Activated T-helper 17 cell treated with anti-CD3 and anti-CD28 coated beads, Interleukin-2, amount 50 U/mL, for 72 hours (primary cell): ENCODE results near the gene NDRG4. TPM values are rescaled to one million over a fixed set of nuclear protein-coding genes. Genes with fewer than 3 reads are reported as not detected.
A peak's percentile ranks its signal among the peaks of the same experiment; 100 is the strongest.

Experiments
- ATAC-seq: fragments of 150-1000 bp; cut with Tn5 transposase; replicated peaks from 2 replicates; pipeline ENCODE4 v1.10.0; 2021; ENCODE audit warnings: mild to moderate bottlenecking, moderate library complexity
- H3K27ac Mint-ChIP-seq: one replicate; pipeline ENCODE4 v1.8.0; 2022; ENCODE audit warnings: mixed read lengths
- H3K27me3 Mint-ChIP-seq: one replicate; pipeline ENCODE4 v1.8.0; 2022; ENCODE audit warnings: mixed read lengths
- H3K36me3 Mint-ChIP-seq: one replicate; pipeline ENCODE4 v1.8.0; 2022; ENCODE audit warnings: low read depth, mild to moderate bottlenecking, mixed read lengths
- H3K4me1 Mint-ChIP-seq: one replicate; pipeline ENCODE4 v1.8.0; 2022; ENCODE audit warnings: mixed read lengths
- H3K4me3 Mint-ChIP-seq: one replicate; pipeline ENCODE4 v1.8.0; 2022; ENCODE audit warnings: mild to moderate bottlenecking, mixed read lengths
- H3K9me3 Mint-ChIP-seq: one replicate; pipeline ENCODE4 v1.8.0; 2022; ENCODE audit warnings: mixed read lengths
- total RNA-seq, 2 donors: library from RNA; stranded (reverse); gene quantifications; one replicate each; pipeline ENCODE4 v1.2.3, GENCODE V29; 2022

NDRG4 gene
- 1 to 10 TPM in 1 of 2 donors, under 1 TPM in 1; 0.95 to 7.2 TPM for total RNA-seq

GRCh38 chr16:58499615-58500351 is at the start of gene NDRG4:
NDRG4 (plus strand) TSS chr16:58500143; CDS start chr16:58500249, 106 bp downstream.
- Mint-ChIP-seq H3K9me3 (no peaks in the 10 kb centered on the region), H3K27ac (no peak within 1 kb of the TSS), H3K4me1 (peaks cover 6% of the 10 kb centered on the region), H3K36me3 (no peaks in the 10 kb centered on the region), H3K27me3 (peaks cover 3% of the 10 kb centered on the region), H3K4me3 (peak within 1 kb of the TSS; percentile 81)
- ATAC-seq, result peak; percentile 45

GRCh38 chr16:58450590-58450989 is 49.4 kb upstream of the NDRG4 start:
- no peak for ATAC-seq
- H3K4me3 Mint-ChIP-seq, result no peak overlapping the region
- no peaks in the 10 kb centered on the region for H3K9me3 Mint-ChIP-seq
- no peaks in the 10 kb centered on the region for H3K36me3 Mint-ChIP-seq
- H3K27me3 Mint-ChIP-seq, result peaks cover 11% of the 10 kb centered on the region
- H3K27ac Mint-ChIP-seq, result no peak overlapping the region
- H3K4me1 Mint-ChIP-seq, result no peaks in the 10 kb centered on the region

- H3K27ac Mint-ChIP-seq, result no peak overlapping the region
- H3K27me3 Mint-ChIP-seq, result peaks cover 11% of the 10 kb centered on the region
- H3K36me3 Mint-ChIP-seq, result no peaks in the 10 kb centered on the region
- H3K4me1 Mint-ChIP-seq, result no peaks in the 10 kb centered on the region
- no peaks in the 10 kb centered on the region for H3K9me3 Mint-ChIP-seq
- ATAC-seq, result no peak
- no peak overlapping the region for H3K4me3 Mint-ChIP-seq
Observed at GRCh38 chr16:58451265-58451689, 48.7 kb upstream of the NDRG4 start.

GRCh38 chr16:58451945-58452401 is 48.0 kb upstream of the NDRG4 start:
- ATAC-seq, result no peak
- Mint-ChIP-seq H3K4me1 (no peaks in the 10 kb centered on the region), H3K27ac (no peak overlapping the region), H3K27me3 (peaks cover 11% of the 10 kb centered on the region), H3K36me3 (no peaks in the 10 kb centered on the region), H3K9me3 (no peaks in the 10 kb centered on the region), H3K4me3 (no peak overlapping the region)

- H3K9me3 Mint-ChIP-seq, result no peaks in the 10 kb centered on the region
- ATAC-seq, result no peak
- H3K27ac Mint-ChIP-seq, result no peak overlapping the region
- H3K4me1 Mint-ChIP-seq, result no peaks in the 10 kb centered on the region
- no peaks in the 10 kb centered on the region for H3K36me3 Mint-ChIP-seq
- peaks cover 11% of the 10 kb centered on the region for H3K27me3 Mint-ChIP-seq
- H3K4me3 Mint-ChIP-seq, result no peak overlapping the region
Observed at GRCh38 chr16:58452640-58453039, 47.3 kb upstream of the NDRG4 start.

- Mint-ChIP-seq H3K27me3 (peaks cover 14% of the 10 kb centered on the region), H3K4me1 (peaks cover 4% of the 10 kb centered on the region), H3K36me3 (no peaks in the 10 kb centered on the region)
Observed at GRCh38 chr16:58454178-58454577, 45.8 kb upstream of the NDRG4 start.

GRCh38 chr16:58454856-58455255 is 45.1 kb upstream of the NDRG4 start:
- H3K36me3 Mint-ChIP-seq, result no peaks in the 10 kb centered on the region
- no peak for ATAC-seq
- peaks cover 6% of the 10 kb centered on the region for H3K4me1 Mint-ChIP-seq
- H3K27me3 Mint-ChIP-seq, result peaks cover 15% of the 10 kb centered on the region
- H3K9me3 Mint-ChIP-seq, result no peaks in the 10 kb centered on the region
- H3K27ac Mint-ChIP-seq, result no peak overlapping the region
- H3K4me3 Mint-ChIP-seq, result no peak overlapping the region

More at GRCh38 chr16:58454178-58454577, 45.8 kb upstream of the NDRG4 start:
- no peak overlapping the region for H3K27ac Mint-ChIP-seq
- H3K9me3 Mint-ChIP-seq, result no peaks in the 10 kb centered on the region
- ATAC-seq, result no peak
- no peak overlapping the region for H3K4me3 Mint-ChIP-seq

GRCh38 chr16:58455750-58456149 is 44.2 kb upstream of the NDRG4 start:
- H3K27me3 Mint-ChIP-seq, result peaks cover 14% of the 10 kb centered on the region
- no peaks in the 10 kb centered on the region for H3K9me3 Mint-ChIP-seq
- H3K36me3 Mint-ChIP-seq, result no peaks in the 10 kb centered on the region
- no peak overlapping the region for H3K4me3 Mint-ChIP-seq
- H3K4me1 Mint-ChIP-seq, result peaks cover 6% of the 10 kb centered on the region
- H3K27ac Mint-ChIP-seq, result no peak overlapping the region
- ATAC-seq, result no peak

- H3K9me3 Mint-ChIP-seq, result no peaks in the 10 kb centered on the region
- H3K4me1 Mint-ChIP-seq, result peaks cover 6% of the 10 kb centered on the region
- no peak overlapping the region for H3K27ac Mint-ChIP-seq
- no peak overlapping the region for H3K4me3 Mint-ChIP-seq
- H3K36me3 Mint-ChIP-seq, result no peaks in the 10 kb centered on the region
- no peak for ATAC-seq
- H3K27me3 Mint-ChIP-seq, result peaks cover 17% of the 10 kb centered on the region
Observed at GRCh38 chr16:58456193-58456592, 43.8 kb upstream of the NDRG4 start.

GRCh38 chr16:58458606-58459343 is 41.2 kb upstream of the NDRG4 start:
- peak; percentile 42 for ATAC-seq
- Mint-ChIP-seq H3K27ac (peak overlapping the region; percentile 68), H3K9me3 (no peaks in the 10 kb centered on the region), H3K4me1 (peaks cover 6% of the 10 kb centered on the region), H3K27me3 (peaks cover 20% of the 10 kb centered on the region), H3K36me3 (no peaks in the 10 kb centered on the region), H3K4me3 (no peak overlapping the region)

GRCh38 chr16:58459344-58460218 is 40.4 kb upstream of the NDRG4 start:
- peak; percentile 94 for ATAC-seq
- H3K36me3 Mint-ChIP-seq, result peaks cover under 1% of the 10 kb centered on the region
- peaks cover 6% of the 10 kb centered on the region for H3K4me1 Mint-ChIP-seq
- peaks cover 12% of the 10 kb centered on the region for H3K27me3 Mint-ChIP-seq
- no peaks in the 10 kb centered on the region for H3K9me3 Mint-ChIP-seq
- H3K27ac Mint-ChIP-seq, result peak overlapping the region; percentile 68
- H3K4me3 Mint-ChIP-seq, result no peak overlapping the region

- Mint-ChIP-seq H3K4me3 (no peak overlapping the region), H3K9me3 (no peaks in the 10 kb centered on the region), H3K4me1 (peaks cover 6% of the 10 kb centered on the region), H3K36me3 (peaks cover 5% of the 10 kb centered on the region), H3K27ac (no peak overlapping the region), H3K27me3 (peaks cover 18% of the 10 kb centered on the region)
- ATAC-seq, result no peak
Observed at GRCh38 chr16:58460219-58460610, 39.7 kb upstream of the NDRG4 start.

- Mint-ChIP-seq H3K4me1 (peaks cover 6% of the 10 kb centered on the region), H3K27me3 (peaks cover 21% of the 10 kb centered on the region), H3K36me3 (peaks cover 5% of the 10 kb centered on the region), H3K27ac (no peak overlapping the region), H3K9me3 (no peaks in the 10 kb centered on the region), H3K4me3 (no peak overlapping the region)
- ATAC-seq, result no peak
Observed at GRCh38 chr16:58461056-58461455, 38.9 kb upstream of the NDRG4 start.

GRCh38 chr16:58461640-58462039 is 38.3 kb upstream of the NDRG4 start:
- ATAC-seq, result no peak
- peaks cover 5% of the 10 kb centered on the region for H3K36me3 Mint-ChIP-seq
- no peaks in the 10 kb centered on the region for H3K9me3 Mint-ChIP-seq
- peaks cover 26% of the 10 kb centered on the region for H3K27me3 Mint-ChIP-seq
- H3K27ac Mint-ChIP-seq, result no peak overlapping the region
- H3K4me3 Mint-ChIP-seq, result no peak overlapping the region
- peaks cover 6% of the 10 kb centered on the region for H3K4me1 Mint-ChIP-seq
